Astrocyte (in vitro differentiated cells and primary cell): Measurements from ENCODE around the gene PLEKHA6. TPM values are rescaled to one million over a fixed set of nuclear protein-coding genes. Genes with fewer than 3 reads are reported as not detected.

Experiments used
- DNase-seq: peaks from one replicate; pipeline ENCODE4 v3.0.0-alpha.2; 2010; ENCODE audit warnings: low read depth
- FAIRE-seq: peaks from 2 replicates; lab custom pipeline; 2011; peaks lifted over from hg19 to GRCh38; lab: Jason Lieb, UNC
- H2AFZ ChIP-seq: 2 replicates; pipeline ENCODE4 v1.6.0; 2012; ENCODE audit warnings: low read depth, low read length, inconsistent platforms
- H3K27ac ChIP-seq: 2 replicates; pipeline ENCODE4 v1.5.1; 2011; ENCODE audit warnings: low read depth, low read length, inconsistent platforms
- H3K27me3 ChIP-seq: 2 replicates; pipeline ENCODE4 v1.6.0; 2011; ENCODE audit warnings: low read length, inconsistent platforms; ENCODE audit not compliant: insufficient read depth
- H3K36me3 ChIP-seq: 2 replicates; pipeline ENCODE4 v1.5.1; 2011; ENCODE audit warnings: low read length, inconsistent platforms; ENCODE audit not compliant: insufficient read depth
- H3K4me1 ChIP-seq: 2 replicates; pipeline ENCODE4 v1.5.1; 2011; ENCODE audit warnings: low read length, inconsistent platforms; ENCODE audit not compliant: insufficient read depth
- H3K4me2 ChIP-seq: 2 replicates; pipeline ENCODE4 v1.6.0; 2012; ENCODE audit warnings: low read length, inconsistent platforms
- H3K4me3 ChIP-seq: 2 replicates; pipeline ENCODE4 v1.5.1; 2011; ENCODE audit warnings: low read depth, mild to moderate bottlenecking, low read length, inconsistent platforms; ENCODE audit not compliant: insufficient read depth
- H3K79me2 ChIP-seq: 2 replicates; pipeline ENCODE4 v1.6.0; 2012; ENCODE audit warnings: mild to moderate bottlenecking, low read length, inconsistent platforms; ENCODE audit not compliant: insufficient read depth
- H3K9ac ChIP-seq: 2 replicates; pipeline ENCODE4 v1.6.0; 2012; ENCODE audit warnings: mild to moderate bottlenecking, low read length, inconsistent platforms
- H3K9me3 ChIP-seq: 2 replicates; pipeline ENCODE4 v1.5.1; 2012; ENCODE audit warnings: low read depth, mild to moderate bottlenecking, low read length, inconsistent platforms; ENCODE audit not compliant: insufficient read depth
- H4K20me1 ChIP-seq: 2 replicates; pipeline ENCODE4 v1.6.0; 2012; ENCODE audit warnings: low read length, inconsistent platforms; ENCODE audit not compliant: insufficient read depth
- H3K27ac Mint-ChIP-seq: one replicate; pipeline ENCODE4 v1.8.0; 2021; ENCODE audit warnings: mild to moderate bottlenecking, mixed read lengths; ENCODE audit not compliant: unreplicated experiment
- H3K27me3 Mint-ChIP-seq: one replicate; pipeline ENCODE4 v1.8.0; 2021; ENCODE audit warnings: low read depth, mixed read lengths; ENCODE audit not compliant: unreplicated experiment
- H3K36me3 Mint-ChIP-seq: one replicate; pipeline ENCODE4 v1.8.0; 2021; ENCODE audit warnings: low read depth, mixed read lengths; ENCODE audit not compliant: unreplicated experiment
- H3K4me1 Mint-ChIP-seq: one replicate; pipeline ENCODE4 v1.8.0; 2021; ENCODE audit warnings: low read depth, mixed read lengths; ENCODE audit not compliant: unreplicated experiment
- H3K4me3 Mint-ChIP-seq: one replicate; pipeline ENCODE4 v1.8.0; 2021; ENCODE audit warnings: mild to moderate bottlenecking, moderate library complexity, mixed read lengths; ENCODE audit not compliant: unreplicated experiment
- H3K9me3 Mint-ChIP-seq: one replicate; pipeline ENCODE4 v1.8.0; 2021; ENCODE audit warnings: mild to moderate bottlenecking, mixed read lengths; ENCODE audit not compliant: unreplicated experiment
- EZH2 ChIP-seq: IDR thresholded peaks from 2 replicates; pipeline ENCODE4 v1.6.1; 2012; ENCODE audit warnings: mild to moderate bottlenecking, low read length, inconsistent platforms; ENCODE audit not compliant: insufficient read depth
- total RNA-seq: library from RNA; stranded (reverse); gene quantifications from 2 replicates; pipeline ENCODE4 v1.2.1, GENCODE V29; 2021
- TF ChIP-seq, protein P1 (sequence below): IDR thresholded peaks from 2 replicates; pipeline ENCODE4 v1.5.1; 2011; ENCODE audit warnings: low read depth, mild to moderate bottlenecking, inconsistent platforms, low read length, moderate library complexity; ENCODE audit not compliant: insufficient read depth

PLEKHA6 gene
- total RNA-seq, 1 donor from 2014 or later, result 1.5 TPM

- peaks cover 67% of the 10 kb centered on the region for H3K27me3 ChIP-seq
- no peak overlapping the region for H2AFZ ChIP-seq
- H3K79me2 ChIP-seq, result no peaks in the 10 kb centered on the region
- DNase-seq (no peak), FAIRE-seq (no peak)
- peaks cover 55% of the 10 kb centered on the region for H3K27me3 Mint-ChIP-seq
- H3K4me3 ChIP-seq, result no peak overlapping the region
- H3K9ac ChIP-seq, result no peak overlapping the region
- no peaks in the 10 kb centered on the region for H3K36me3 Mint-ChIP-seq
- no peak overlapping the region for H3K27ac Mint-ChIP-seq
- no peak overlapping the region for H3K27ac ChIP-seq
- H3K4me3 Mint-ChIP-seq, result no peak overlapping the region
- no peak overlapping the region for H3K4me2 ChIP-seq
- peaks cover 11% of the 10 kb centered on the region for H3K4me1 ChIP-seq
- no peaks in the 10 kb centered on the region for H3K9me3 ChIP-seq
- no peaks in the 10 kb centered on the region for H3K9me3 Mint-ChIP-seq
- H3K36me3 ChIP-seq, result no peaks in the 10 kb centered on the region
- TF ChIP-seq, protein P1, sequence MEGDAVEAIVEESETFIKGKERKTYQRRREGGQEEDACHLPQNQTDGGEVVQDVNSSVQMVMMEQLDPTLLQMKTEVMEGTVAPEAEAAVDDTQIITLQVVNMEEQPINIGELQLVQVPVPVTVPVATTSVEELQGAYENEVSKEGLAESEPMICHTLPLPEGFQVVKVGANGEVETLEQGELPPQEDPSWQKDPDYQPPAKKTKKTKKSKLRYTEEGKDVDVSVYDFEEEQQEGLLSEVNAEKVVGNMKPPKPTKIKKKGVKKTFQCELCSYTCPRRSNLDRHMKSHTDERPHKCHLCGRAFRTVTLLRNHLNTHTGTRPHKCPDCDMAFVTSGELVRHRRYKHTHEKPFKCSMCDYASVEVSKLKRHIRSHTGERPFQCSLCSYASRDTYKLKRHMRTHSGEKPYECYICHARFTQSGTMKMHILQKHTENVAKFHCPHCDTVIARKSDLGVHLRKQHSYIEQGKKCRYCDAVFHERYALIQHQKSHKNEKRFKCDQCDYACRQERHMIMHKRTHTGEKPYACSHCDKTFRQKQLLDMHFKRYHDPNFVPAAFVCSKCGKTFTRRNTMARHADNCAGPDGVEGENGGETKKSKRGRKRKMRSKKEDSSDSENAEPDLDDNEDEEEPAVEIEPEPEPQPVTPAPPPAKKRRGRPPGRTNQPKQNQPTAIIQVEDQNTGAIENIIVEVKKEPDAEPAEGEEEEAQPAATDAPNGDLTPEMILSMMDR, result no peak
- no peak for TF ChIP-seq EZH2
- H3K4me1 Mint-ChIP-seq, result peaks cover 3% of the 10 kb centered on the region
- no peaks in the 10 kb centered on the region for H4K20me1 ChIP-seq
These were observed 16.7 kb upstream of the PLEKHA6 start for GRCh38 chr1:204376465-204376864.

- H2AFZ ChIP-seq, result no peak overlapping the region
- no peaks in the 10 kb centered on the region for H3K9me3 ChIP-seq
- H3K27ac Mint-ChIP-seq, result no peak overlapping the region
- H3K4me3 ChIP-seq, result no peak overlapping the region
- no peaks in the 10 kb centered on the region for H3K79me2 ChIP-seq
- peaks cover 62% of the 10 kb centered on the region for H3K27me3 ChIP-seq
- H3K36me3 ChIP-seq, result no peaks in the 10 kb centered on the region
- H3K9ac ChIP-seq, result no peak overlapping the region
- no peak overlapping the region for H3K4me3 Mint-ChIP-seq
- no peaks in the 10 kb centered on the region for H3K9me3 Mint-ChIP-seq
- H4K20me1 ChIP-seq, result no peaks in the 10 kb centered on the region
- H3K4me1 Mint-ChIP-seq, result peaks cover 3% of the 10 kb centered on the region
- FAIRE-seq (no peak), DNase-seq (no peak)
- H3K27ac ChIP-seq, result no peak overlapping the region
- no peaks in the 10 kb centered on the region for H3K36me3 Mint-ChIP-seq
- peaks cover 11% of the 10 kb centered on the region for H3K4me1 ChIP-seq
- H3K27me3 Mint-ChIP-seq, result peaks cover 48% of the 10 kb centered on the region
- H3K4me2 ChIP-seq, result no peak overlapping the region
- TF ChIP-seq, protein P1, result no peak
- no peak for TF ChIP-seq EZH2
These were observed 14.2 kb upstream of the PLEKHA6 start for GRCh38 chr1:204373911-204374310.

DNA sequence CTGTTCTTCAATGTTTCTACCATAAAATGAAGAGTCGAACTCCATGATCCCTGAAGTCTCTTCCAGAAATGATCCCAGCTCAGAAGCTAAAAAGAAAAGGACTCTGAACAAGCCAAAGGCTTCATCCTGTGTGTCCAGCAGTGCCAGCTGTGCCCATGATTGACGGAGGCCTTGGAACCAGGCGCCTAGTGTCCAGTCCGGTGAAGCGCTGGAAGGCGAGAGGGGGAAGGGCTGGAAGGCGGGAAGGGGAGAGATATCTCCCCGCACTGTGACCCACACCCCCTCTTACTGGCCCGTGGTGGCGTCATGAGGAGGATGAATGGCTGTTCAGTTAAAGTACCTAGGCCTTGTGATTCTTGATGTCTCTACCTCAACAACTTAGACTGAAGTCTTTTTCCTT, 10.4 kb upstream of the PLEKHA6 start:
- no peaks in the 10 kb centered on the region for H3K36me3 ChIP-seq
- no peaks in the 10 kb centered on the region for H3K4me1 ChIP-seq
- no peaks in the 10 kb centered on the region for H3K9me3 ChIP-seq
- Mint-ChIP-seq H3K4me3 (no peak overlapping the region), H3K27ac (no peak overlapping the region), H3K9me3 (no peaks in the 10 kb centered on the region), H3K4me1 (peaks cover 1% of the 10 kb centered on the region), H3K27me3 (peaks cover 49% of the 10 kb centered on the region), H3K36me3 (peaks cover 4% of the 10 kb centered on the region)
- H4K20me1 ChIP-seq, result no peaks in the 10 kb centered on the region
- H3K4me3 ChIP-seq, result no peak overlapping the region
- H3K4me2 ChIP-seq, result no peak overlapping the region
- H2AFZ ChIP-seq, result no peak overlapping the region
- no peaks in the 10 kb centered on the region for H3K79me2 ChIP-seq
- H3K27ac ChIP-seq, result no peak overlapping the region
- H3K27me3 ChIP-seq, result peaks cover 45% of the 10 kb centered on the region
- no peak for TF ChIP-seq EZH2
- TF ChIP-seq, protein P1, result no peak
- DNase-seq (no peak), FAIRE-seq (no peak)
- H3K9ac ChIP-seq, result no peak overlapping the region
